HG03457 (cell line): ENCODE data around the gene ADGRD1.

Experiments
- ATAC-seq: cut with Tn5 transposase; IDR thresholded peaks from one replicate; pipeline ENCODE4 v1.9.1; 2021; ENCODE audit warnings: moderate number of reproducible peaks; ENCODE audit not compliant: unreplicated experiment

Gene ADGRD1

DNA sequence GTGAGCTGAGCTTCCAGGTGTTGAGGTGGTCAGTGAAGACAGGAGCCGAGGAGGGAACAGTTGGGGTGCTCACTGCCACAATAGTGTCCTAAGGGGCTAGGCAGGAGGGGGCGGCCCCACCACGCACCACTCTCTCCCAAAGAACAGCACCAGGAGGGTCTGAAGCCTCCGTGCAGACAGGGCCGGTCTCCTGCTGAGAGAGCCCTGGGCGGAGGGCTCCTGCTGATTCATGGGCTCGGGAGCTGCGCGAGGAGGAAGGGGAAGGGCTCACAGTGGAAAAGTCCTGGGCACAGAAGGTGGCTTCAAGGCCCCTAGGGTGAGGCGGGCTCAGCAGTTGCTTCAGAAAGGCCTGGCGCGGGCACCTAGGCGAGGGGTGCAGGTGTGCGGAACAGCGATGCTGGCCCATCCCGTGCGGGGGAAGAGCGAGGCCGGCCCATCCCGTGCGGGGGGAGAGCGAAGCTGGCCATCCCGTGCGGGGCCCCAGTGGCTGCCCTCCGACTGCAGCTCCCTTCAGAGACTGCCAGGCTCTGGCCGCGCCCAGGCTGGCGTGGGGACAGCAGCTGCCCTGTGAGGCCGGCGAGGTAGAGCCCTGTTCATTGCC lies 176.7 kb downstream of the ADGRD1 start:
- ATAC-seq: no peak

DNA sequence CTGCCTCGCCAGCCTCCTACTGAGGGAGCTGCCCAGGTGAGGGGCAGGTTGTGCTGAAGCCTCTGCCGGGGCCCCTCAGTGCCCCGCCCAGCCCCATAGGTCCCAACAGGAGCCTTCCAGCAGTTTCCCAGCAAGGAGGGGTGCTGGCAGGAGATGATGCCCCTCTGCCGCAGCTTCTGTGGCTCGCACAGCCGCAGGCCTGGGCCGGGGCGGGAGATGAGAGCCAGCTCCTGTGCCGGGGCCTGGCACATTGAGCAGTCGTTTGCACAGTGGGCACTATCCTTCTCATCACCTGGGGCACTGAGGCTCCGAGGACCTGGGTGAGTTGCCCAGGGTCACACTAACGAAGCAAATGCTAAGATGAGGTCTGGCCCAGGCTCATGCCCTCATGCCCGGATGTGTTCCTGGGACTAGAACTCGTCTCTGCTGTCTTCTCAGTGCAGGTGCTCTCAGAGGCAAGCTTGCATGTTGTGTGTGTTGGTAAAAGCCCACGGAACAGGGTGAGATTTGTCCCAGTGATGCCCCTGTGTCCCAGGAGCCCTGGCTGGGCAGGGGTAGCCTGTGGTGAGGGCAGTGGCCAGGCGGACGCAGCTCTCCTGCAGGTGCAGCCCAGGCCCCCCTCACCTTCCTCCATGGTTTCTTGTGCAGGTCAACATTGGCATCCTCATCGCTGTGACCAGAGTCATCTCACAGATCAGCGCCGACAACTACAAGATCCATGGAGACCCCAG lies 177.5 kb downstream of the ADGRD1 start:
- ATAC-seq: no peak

DNA sequence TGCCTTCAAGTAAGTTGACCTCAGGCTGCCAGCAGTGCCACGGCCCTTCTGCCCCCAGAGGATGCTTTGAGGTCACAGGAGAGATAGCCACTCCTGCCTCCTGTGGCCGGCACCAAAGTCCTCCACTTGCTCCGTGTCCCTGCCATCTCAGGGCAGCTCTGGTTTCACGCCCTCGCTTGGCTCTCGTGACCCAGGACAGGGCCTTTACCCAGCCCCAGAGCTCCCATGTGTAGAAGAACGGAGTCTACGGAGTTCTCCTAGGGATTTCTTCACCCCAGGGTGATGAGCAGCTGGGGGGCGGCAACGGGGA lies 178.1 kb downstream of the ADGRD1 start:
- ATAC-seq: no peak

DNA sequence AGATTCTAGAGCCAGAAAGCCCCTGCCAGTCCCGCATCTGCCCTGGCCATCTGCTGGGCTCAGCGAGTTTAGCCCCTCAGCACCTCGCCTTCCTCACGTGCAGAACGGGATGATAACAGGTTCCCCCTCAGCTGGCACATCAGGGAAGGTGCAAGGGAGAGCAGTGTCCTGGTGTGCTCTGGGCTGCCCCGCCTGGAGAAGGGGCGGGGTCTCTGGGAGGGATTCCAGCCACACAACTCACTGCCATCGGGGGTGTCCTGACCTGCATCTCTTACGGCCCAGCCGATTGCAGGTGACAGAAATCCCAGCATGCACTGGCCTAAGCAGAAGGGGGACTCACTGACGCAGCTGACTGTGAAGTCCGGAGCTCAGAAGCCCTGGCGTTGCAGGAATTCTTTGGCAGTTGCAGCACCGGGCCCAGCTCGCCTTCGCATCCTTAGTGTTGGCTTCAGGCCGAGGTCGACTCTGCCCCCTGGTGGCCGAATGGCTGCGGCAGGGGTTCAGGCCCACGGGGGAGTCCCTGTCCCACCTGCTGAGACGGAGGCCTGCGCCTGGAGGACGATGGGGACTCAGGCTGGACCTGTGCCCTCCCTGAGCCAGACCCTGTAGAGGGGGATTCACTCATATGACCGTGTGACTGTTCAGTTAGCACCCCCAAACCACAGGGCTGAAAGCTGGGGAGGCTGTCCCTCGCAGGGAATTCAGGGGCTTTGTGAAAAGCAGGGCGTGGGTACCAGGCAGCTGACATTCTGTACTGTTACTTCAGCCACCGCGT lies 178.6 kb downstream of the ADGRD1 start:
- no peak for ATAC-seq

DNA sequence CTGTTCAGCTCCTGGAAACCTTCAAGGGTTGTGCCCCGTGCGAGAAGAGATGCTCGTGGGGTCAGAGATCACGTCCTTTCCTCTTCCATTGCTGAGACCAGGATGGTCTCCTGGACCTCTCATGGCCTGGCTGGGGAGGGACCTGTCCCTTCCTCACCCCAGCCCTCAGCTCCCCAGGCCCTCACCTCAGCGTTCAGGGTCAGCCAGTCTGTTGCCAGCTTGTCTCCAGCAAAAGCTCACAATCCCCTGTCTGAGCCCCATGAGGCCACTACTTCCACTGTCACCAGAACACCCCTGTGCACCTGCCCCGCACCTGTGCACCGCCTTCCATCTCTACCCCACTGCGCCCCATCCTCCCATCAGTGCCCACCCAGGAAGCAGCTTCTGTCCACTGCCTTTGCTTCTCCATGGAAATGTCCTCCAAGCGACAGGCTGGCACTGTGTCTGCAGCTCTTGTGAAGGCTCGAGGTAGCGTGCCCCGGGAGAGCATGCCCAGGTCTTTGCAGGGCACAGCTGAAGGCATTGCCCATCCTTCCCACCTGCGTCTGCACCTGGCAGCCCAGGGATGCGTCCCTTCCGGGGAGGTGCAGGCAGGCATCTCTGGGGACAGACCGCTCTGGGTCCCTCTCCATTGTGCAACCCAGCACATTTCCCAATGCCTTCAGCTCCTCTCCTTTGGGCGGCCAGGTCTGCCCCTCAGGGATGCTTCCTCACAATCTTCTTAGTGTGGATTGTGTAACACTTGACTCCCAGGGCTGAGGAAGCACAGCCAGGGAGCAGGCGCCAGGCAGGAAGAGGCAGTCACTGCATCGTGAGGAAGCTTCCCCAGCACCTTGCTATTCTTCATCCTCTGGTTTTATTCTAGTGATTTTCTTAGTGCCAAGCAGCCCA lies 179.6 kb downstream of the ADGRD1 start:
- ATAC-seq: no peak

DNA sequence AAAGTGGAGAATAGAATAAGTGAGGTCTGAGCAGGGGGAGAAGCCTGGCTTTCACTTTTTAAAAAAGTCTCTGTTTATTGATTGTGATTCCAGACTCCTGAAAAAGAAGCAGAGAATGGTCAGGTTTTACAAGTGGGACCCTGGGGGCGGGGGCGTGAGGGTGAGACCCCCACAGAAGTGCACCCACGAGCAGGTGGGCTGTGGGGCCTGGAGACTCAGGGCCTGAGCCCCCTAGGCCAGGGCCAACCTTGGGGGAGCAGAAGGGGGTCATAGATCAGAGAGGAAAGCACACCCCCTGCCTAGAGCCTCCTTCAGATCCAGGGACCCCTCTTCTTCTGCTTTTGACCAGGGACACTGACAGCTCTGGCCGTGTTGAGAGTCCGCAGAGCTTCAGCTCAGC lies 180.3 kb downstream of the ADGRD1 start:
- no peak for ATAC-seq

DNA sequence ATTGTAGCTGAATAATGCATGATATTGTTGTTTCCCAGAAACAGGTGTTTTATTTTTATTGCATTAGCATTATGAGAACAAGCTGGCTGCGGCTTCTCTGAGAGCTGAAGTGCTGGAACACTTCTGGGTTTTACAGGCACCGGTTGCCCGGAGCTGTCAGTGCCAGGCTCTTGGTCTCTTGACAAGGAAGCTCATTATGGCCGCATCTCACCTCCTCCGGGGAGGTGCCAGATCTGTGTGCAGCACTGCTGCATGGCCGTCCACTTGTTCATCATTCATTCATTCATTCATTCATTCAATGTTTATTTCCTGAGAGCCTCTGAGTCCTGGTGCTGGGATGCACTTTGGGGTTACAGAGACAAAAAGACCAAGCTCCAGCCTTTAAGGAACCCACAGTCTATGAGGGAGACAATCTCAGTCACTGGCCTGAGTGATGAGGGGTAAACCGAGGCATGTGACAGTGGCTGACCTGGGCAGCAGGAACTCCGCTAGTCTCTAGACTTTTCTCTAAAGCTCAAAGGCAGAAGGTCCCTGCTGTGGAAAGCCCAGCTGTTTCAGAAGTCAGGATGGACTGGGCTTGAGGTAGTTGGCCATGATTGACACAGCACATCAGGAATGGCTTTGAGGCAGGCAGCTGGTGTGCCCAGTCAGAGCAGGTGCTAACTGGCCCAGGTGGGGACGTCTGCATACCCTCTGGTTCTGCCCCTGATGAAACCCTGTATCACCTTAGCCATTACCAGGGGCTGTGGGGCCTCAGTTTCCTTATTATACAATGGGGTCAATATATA lies 181.0 kb downstream of the ADGRD1 start:
- no peak for ATAC-seq

DNA sequence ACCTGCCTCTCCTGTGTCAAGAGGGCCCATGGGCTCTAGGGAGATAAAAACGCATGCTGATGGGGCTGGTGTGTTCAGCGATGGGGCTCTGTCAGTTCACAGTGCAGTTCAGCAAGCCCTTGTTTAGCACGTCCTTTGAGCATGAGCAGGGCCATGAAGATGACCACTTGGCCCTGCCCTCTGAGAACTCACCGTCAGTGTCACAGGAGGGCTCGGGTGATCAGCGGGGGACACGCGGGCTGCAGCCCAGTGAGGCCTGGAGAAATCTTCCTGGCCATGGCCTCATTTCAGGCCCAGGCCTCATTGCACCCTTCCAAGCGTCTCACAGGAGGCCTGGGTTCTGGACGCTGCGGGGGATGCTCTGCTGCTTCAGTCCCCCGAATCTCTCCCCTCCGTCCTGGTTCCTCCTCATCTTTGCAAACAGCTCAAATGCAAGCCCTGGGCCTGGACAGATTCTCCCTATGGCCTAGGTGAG lies 181.6 kb downstream of the ADGRD1 start:
- no peak for ATAC-seq

DNA sequence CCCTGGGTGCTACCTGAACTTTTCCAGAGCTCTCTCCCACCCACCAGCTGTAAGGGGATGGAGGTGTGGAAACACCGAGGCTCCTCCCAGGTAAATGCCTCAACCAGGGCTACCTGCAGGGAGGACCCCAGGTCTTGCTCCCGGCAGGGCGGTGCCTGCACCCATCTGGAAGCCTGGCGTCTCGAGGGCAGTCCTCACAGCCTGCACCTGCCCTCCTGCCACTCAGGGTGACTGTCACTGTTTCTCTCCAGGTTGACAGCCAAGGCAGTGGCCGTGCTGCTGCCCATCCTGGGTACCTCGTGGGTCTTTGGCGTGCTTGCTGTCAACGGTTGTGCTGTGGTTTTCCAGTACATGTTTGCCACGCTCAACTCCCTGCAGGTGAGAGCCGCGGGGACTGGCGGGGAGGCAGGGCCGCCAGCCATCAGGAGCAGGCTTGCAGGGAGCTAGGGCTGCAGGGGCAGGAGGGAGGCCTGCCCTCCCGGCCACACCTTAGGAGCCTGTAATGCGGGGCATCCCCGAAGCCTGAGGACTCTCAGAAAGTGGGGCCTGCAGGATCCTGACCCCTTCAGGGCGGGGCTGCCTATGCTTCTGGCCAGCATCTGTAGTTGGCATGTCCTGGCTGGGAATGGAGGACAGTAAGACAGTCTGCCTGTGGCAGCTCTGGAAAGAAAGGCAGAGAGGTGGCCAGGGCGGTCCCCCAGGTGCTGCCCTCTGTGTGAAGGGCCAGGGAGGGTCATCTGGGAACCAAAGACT lies 182.3 kb downstream of the ADGRD1 start:
- ATAC-seq: no peak

DNA sequence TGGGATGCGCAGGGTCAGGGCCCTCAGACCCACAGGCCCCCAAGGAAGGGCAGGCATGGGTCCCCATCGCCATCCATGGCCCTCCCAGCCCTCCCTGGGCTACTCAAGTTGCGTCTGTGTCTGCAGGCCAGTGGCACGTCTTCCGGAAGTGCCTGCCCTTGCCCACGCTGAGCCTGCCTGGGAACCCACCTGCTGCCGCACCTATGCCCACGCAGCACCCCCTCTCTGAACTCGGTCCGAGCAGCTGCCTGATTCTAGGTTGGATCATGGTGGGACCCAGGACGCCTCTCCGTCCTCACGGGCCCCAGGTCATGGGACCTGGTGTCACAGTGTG lies 182.8 kb downstream of the ADGRD1 start:
- no peak for ATAC-seq

DNA sequence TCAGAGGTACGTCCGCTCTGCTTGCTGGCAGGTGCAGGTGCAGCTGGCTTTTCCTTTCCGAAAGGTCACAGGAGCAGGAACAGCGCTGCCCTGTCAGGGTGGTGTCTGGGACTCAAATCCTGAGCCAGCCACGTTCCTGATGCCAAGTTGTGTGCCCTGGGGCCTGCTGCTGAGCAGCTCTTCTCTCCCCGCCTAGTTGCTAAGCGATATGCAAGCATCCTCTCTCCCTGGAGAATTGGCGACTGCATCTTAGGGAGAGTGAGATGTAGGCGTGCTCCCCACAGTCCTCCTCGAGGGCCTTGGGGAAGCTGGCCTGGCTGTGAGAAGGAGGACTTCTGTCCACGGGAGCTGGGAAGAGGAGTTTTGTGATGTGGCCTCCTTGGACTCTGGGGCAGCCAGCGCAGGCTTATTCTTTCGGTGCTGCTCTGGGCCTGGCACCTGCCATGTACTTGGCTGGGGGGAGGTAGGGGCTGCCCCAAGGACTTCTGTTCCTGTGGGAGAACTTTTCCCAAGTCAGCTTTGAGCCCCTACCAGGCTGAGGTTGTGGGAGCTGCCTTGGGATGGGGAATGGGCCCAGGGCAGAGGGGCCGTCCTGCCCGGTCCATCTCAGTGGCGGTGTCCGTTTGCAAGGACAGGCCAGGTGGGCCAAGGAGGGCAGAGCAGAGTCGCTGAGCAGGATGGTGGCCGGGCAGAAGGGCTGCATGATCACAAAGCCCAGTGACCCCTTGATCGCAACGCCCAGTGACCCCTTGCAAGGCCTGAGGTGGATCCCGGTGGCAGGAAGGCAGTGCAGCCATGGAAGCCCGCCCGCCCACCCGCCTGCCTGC lies 183.5 kb downstream of the ADGRD1 start:
- no peak for ATAC-seq

DNA sequence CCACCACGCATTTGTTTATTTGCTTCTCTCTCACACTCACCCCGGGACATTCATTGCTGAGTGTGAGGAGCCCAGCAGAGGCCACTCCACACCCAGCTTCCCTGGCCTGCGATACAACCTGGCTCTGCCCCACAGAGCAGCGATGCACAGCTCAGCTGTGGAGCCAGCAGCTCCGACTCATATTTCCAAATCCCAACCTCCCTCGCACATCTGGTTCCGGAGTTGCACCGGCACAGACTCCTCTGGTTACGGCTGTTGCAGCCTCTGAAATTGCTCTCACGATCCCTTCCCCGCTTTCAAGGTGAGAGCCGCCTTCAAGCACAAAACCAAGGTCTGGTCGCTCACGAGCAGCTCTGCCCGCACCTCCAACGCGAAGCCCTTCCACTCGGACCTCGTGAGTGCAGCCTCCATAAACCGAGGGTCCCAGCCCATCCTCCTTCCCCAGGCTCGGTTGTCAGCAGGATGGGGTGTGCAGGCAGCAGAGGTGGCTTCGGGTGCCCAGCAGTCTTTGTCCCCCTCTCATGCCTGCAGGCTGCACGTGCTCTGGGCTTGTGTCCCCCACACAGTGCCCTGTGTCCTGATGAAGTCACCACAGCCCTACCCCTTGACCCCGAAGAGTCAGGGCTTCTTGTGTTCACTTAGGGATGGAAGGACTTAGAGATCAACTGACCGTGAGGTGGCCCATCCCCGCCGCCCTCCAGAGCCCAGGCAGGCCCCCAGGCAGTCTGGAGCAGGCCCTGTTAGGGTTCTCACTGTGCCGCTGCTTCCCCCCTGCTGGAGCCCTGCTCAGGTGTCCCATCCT lies 184.3 kb downstream of the ADGRD1 start:
- ATAC-seq: no peak

DNA sequence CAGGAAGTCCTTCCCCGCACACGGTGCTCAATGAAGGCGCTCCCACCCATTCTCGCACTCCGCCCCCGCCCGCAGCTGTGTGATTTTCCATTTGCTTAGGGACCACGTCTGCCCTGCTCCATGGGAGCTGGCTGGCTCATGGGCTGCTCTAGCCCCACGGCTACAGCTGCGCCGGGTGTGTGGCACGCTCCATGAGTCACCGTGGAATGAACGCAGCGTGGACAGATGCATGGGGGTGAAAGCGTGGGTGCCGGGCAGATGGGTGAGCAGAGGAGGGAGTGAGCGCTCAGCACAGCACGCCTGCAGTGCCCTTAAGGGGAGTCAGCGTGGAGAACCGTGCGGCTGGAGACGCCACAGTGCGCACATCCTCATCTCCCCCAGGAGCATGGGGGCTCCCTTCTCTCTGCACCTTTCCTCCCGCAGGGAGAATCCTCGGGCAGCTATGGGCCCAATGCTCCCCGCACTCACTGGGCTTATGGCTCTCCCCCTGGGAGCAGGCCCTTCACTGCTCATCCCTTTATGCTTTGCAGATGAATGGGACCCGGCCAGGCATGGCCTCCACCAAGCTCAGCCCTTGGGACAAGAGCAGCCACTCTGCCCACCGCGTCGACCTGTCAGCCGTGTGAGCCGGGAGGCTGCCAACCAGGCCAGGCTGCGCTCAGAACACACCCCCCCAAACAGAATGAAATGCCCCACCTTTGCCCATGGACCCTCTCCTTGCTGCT lies 185.1 kb downstream of the ADGRD1 start:
- ATAC-seq: no peak

DNA sequence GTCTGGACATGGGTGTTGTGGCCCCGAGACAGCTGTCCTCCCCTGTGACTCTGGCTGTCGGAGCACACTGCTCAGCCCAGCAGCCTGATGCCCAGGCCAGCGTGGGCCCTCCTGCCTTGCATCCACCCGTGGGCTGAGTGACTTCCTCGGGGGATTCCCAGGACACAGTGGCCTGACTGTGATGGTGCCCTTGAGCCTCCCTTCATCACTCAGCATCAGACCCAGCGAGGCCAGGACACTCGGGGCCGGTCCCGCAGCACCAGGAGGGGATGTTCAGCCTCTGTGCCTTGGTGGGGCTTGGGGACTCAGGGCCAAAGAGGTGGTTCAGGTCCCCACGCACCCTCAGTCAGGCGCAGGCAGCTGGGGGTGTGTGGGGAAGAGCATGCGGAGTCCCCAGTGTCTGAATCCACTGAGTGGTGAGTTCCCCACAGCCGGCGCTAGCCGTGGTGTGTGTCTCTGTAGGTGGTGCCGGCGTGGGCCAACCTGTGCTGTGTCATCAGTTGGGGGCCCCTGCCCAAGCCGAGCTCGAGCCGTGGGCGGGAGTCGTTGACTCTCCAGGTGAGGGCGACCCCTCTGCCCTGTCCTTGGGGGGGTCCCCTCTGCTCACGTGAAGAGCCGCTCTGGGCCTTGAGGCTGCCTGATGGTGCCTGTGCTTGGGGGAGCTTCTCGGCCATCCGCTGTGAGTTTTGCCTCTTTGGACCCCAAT lies 185.8 kb downstream of the ADGRD1 start:
- ATAC-seq: no peak

DNA sequence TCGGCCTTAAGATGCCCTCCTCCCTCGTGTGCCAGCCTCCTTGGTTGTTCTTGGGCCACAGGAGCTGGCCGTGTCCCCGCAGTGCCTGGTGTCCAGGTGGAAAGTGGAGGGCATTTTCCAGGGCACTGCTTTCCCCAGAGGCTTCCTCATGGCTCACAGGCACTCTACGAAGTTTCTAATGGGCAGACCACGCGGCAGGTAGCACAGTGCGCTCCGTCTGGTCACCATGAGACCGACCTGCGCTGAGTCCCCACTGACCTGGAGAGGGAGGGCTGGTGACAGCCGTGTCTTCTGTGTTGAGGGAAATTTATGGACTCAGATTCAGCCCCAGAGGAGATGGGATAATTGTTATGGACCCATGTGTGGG lies 186.3 kb downstream of the ADGRD1 start:
- no peak for ATAC-seq

DNA sequence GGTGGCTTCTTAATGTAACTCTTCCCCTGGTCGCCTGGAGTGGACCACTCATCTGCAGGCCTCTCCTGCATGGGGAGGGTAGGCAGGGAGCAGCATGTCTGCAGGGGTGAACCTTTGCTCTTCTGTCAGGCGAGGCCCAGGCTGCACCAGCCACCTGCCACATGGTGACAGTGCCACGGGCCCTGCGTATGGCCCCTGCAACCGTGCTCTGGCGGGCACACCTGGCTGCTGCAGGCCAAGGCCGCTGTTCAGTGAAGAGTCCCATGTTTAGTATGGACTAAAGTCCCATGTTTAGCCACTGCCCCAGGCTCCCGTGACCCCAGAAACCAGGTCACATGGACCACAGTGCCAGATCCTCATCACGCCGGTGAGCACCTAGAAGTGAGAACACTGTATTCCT lies 187.0 kb downstream of the ADGRD1 start:
- no peak for ATAC-seq

DNA sequence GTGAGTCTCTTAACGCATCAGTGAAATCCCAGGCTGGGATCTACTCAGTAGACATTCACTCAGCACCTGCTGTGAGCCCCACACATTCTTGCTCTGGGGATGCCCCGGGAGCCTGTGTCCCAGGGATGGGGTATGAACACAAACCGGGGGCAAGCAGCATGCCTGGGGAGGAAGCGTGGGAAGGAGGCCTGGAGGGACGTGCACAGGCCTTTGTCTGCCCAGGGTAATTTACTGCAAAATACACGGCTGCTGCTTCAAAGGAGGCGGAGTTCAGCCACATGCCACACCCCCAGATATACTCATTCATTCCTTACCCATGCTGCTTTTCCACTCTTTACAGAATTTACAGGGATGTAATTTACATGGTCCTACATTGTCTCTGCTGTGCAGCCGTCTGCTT lies 187.8 kb downstream of the ADGRD1 start:
- no peak for ATAC-seq
